ENCODE measurements around the gene RANBP3.

Gene RANBP3

DNA sequence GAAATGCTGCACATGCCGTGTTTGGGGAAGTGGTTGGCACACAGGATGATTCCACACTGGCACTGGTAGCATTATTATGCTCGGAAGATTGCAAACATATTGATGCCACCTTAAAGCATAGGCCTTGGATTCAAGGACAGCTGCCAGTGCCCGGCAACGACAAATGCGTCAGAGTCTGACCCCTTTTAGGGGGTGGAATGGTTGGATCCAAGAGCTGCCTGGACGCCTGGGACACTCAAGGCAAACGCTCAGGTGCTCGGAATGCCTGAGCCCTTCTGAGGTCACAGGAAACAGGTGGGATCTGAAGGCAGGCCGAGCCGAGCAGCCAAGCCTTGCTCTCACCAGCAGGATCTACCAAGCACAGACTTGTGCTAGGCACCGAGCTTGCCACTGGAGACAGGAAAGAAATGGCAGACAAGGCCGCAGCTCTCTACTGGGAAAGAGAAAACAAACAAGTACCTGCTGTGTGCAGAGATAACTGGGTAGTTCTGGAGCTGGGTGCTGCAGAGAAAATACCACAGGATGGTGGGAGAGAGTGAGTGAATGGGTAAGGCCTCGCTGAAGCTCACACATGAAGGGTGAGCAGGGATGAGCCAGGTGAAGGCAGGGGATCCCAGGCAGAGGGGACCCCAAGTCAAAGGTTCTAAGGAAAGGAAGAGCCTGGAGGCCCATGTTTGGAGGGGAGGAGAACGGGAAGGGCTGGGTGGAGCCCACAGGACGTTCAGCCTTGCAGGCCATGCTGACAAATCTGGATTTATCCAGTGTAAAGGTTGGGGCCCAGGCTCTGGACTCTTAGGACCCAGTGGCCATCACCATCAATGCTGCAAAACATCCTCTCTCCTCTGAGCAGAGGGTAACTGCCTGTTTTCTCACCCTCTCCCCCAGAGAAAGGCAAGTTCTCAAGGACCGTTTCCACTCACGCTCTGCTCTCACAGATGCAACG, 9.2 kb downstream of the RANBP3 start (continued):
- no peak for TF ChIP-seq EGR2 (tag by site-specific recombination; IDR thresholded peaks at IDR 0.05; ENCODE audit: low read depth)
- no peak for TF ChIP-seq ZNF548 (tag by site-specific recombination; IDR thresholded peaks at IDR 0.05)
- TF ChIP-seq, protein P1, sequence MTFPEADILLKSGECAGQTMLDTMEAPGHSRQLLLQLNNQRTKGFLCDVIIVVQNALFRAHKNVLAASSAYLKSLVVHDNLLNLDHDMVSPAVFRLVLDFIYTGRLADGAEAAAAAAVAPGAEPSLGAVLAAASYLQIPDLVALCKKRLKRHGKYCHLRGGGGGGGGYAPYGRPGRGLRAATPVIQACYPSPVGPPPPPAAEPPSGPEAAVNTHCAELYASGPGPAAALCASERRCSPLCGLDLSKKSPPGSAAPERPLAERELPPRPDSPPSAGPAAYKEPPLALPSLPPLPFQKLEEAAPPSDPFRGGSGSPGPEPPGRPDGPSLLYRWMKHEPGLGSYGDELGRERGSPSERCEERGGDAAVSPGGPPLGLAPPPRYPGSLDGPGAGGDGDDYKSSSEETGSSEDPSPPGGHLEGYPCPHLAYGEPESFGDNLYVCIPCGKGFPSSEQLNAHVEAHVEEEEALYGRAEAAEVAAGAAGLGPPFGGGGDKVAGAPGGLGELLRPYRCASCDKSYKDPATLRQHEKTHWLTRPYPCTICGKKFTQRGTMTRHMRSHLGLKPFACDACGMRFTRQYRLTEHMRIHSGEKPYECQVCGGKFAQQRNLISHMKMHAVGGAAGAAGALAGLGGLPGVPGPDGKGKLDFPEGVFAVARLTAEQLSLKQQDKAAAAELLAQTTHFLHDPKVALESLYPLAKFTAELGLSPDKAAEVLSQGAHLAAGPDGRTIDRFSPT (tag by site-specific recombination; IDR thresholded peaks at IDR 0.05): no peak
- TF ChIP-seq, protein P2, sequence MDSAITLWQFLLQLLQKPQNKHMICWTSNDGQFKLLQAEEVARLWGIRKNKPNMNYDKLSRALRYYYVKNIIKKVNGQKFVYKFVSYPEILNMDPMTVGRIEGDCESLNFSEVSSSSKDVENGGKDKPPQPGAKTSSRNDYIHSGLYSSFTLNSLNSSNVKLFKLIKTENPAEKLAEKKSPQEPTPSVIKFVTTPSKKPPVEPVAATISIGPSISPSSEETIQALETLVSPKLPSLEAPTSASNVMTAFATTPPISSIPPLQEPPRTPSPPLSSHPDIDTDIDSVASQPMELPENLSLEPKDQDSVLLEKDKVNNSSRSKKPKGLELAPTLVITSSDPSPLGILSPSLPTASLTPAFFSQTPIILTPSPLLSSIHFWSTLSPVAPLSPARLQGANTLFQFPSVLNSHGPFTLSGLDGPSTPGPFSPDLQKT (IDR thresholded peaks at IDR 0.05; ENCODE audit: borderline replicate concordance, low read depth, low read length): no peak
- TF ChIP-seq OSR2 (tag by site-specific recombination; IDR thresholded peaks at IDR 0.05): no peak
- no peak for TF ChIP-seq MZF1 (tag by site-specific recombination; IDR thresholded peaks at IDR 0.05; ENCODE audit: borderline replicate concordance)
- TF ChIP-seq ZNF776 (tag by site-specific recombination; IDR thresholded peaks at IDR 0.05; ENCODE audit: borderline replicate concordance): no peak
- TF ChIP-seq GLIS2 (tag by site-specific recombination; IDR thresholded peaks at IDR 0.05): no peak

DNA sequence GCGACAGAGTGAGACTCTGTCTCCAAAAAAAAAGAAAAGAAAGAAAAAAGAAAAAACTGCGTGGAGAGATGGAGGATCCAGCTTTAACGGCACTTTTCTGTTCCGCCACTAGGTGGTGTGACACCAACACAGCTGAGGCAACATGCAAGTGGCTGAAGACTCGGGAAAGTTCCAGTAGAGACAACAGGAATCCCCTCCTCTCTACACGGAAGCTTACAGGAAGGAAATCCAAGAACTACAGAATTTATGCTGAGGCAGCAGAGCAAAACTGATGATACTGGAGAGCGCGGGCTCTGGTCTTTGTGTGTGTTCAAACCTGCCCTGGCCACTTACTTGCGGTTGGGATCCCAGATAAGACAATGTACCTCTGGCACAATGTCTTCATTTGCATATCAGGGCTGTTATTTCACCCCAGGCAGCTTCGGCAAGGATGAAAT, 9.9 kb downstream of the RANBP3 start:
- H3K27ac ChIP-seq (ENCODE audit: extremely low read depth, low read depth, low read length): peak overlapping the region; percentile 52
- no peak overlapping the region for H3K4me3 ChIP-seq (ENCODE audit: low read depth, low read length)
- H3K4me1 ChIP-seq (ENCODE audit: control insufficient read depth, insufficient read depth, low read length): peaks cover 9% of the 10 kb centered on the region
- H3K9me3 ChIP-seq (ENCODE audit: control insufficient read depth, insufficient read depth, low read depth, low read length): no peaks in the 10 kb centered on the region
- peaks cover 0 to 41% of the 10 kb centered on the region in 2 experiments; a peak in 1 of 3 replicates for H3K36me3 ChIP-seq (ENCODE audit: control insufficient read depth in 2 of 2, insufficient read depth in 1 of 2, low read length in 2 of 2)
- POLR2A ChIA-PET: interaction anchor here (0.6 to 2.2 kb wide), 6 partner anchors 10 to 1919 kb away, joined by 3 to 13 read pairs (median 4); partner anchors contain the start of gene RANBP3
- CTCF ChIA-PET: interaction anchor here (0.6 to 7.1 kb wide), 28 partner anchors 8 to 1343 kb away, joined by 3 to 63 read pairs (median 4); partner anchors contain the start of genes NRTN and RANBP3
- TF ChIP-seq MYNN (tag by site-specific recombination; IDR thresholded peaks at IDR 0.05; ENCODE audit: borderline replicate concordance): no peak
- TF ChIP-seq, protein P3, sequence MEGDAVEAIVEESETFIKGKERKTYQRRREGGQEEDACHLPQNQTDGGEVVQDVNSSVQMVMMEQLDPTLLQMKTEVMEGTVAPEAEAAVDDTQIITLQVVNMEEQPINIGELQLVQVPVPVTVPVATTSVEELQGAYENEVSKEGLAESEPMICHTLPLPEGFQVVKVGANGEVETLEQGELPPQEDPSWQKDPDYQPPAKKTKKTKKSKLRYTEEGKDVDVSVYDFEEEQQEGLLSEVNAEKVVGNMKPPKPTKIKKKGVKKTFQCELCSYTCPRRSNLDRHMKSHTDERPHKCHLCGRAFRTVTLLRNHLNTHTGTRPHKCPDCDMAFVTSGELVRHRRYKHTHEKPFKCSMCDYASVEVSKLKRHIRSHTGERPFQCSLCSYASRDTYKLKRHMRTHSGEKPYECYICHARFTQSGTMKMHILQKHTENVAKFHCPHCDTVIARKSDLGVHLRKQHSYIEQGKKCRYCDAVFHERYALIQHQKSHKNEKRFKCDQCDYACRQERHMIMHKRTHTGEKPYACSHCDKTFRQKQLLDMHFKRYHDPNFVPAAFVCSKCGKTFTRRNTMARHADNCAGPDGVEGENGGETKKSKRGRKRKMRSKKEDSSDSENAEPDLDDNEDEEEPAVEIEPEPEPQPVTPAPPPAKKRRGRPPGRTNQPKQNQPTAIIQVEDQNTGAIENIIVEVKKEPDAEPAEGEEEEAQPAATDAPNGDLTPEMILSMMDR (tag by site-specific recombination; IDR thresholded peaks at IDR 0.05): peak; percentile 74; the same call in 1 of the 2 replicates
- TF ChIP-seq, protein P4, sequence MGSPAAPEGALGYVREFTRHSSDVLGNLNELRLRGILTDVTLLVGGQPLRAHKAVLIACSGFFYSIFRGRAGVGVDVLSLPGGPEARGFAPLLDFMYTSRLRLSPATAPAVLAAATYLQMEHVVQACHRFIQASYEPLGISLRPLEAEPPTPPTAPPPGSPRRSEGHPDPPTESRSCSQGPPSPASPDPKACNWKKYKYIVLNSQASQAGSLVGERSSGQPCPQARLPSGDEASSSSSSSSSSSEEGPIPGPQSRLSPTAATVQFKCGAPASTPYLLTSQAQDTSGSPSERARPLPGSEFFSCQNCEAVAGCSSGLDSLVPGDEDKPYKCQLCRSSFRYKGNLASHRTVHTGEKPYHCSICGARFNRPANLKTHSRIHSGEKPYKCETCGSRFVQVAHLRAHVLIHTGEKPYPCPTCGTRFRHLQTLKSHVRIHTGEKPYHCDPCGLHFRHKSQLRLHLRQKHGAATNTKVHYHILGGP (tag by site-specific recombination; IDR thresholded peaks at IDR 0.05): peak; percentile 52; the same call in 1 of the 2 replicates
- peak; percentile 87 for TF ChIP-seq IKZF3 (tag by site-specific recombination; IDR thresholded peaks at IDR 0.05)
- TF ChIP-seq, protein P5, sequence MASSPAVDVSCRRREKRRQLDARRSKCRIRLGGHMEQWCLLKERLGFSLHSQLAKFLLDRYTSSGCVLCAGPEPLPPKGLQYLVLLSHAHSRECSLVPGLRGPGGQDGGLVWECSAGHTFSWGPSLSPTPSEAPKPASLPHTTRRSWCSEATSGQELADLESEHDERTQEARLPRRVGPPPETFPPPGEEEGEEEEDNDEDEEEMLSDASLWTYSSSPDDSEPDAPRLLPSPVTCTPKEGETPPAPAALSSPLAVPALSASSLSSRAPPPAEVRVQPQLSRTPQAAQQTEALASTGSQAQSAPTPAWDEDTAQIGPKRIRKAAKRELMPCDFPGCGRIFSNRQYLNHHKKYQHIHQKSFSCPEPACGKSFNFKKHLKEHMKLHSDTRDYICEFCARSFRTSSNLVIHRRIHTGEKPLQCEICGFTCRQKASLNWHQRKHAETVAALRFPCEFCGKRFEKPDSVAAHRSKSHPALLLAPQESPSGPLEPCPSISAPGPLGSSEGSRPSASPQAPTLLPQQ (tag by site-specific recombination; IDR thresholded peaks at IDR 0.05): peak; percentile 36; the same call in 1 of the 2 replicates
- TF ChIP-seq ZNF530 (tag by site-specific recombination; IDR thresholded peaks at IDR 0.05; ENCODE audit: low read depth): no peak
- no peak for TF ChIP-seq KLF7 (tag by site-specific recombination; IDR thresholded peaks at IDR 0.05; ENCODE audit: borderline replicate concordance)
- 0 out of 2 replicates have a peak, but pooled peaks have one; percentile 26 for TF ChIP-seq ZEB2 (tag by site-specific recombination; IDR thresholded peaks at IDR 0.05)
- peak; percentile 57 for TF ChIP-seq ZXDB (tag by site-specific recombination; IDR thresholded peaks at IDR 0.05)
- TF ChIP-seq OSR2 (tag by site-specific recombination; IDR thresholded peaks at IDR 0.05): peak; percentile 83
- TF ChIP-seq ZNF394 (tag by site-specific recombination; IDR thresholded peaks at IDR 0.05; ENCODE audit: borderline replicate concordance): peak; percentile 39; the same call in 1 of the 2 replicates
- peak; percentile 47; the same call in 1 of the 2 replicates for TF ChIP-seq ZNF629 (tag by site-specific recombination; IDR thresholded peaks at IDR 0.05)
- TF ChIP-seq, protein P6, sequence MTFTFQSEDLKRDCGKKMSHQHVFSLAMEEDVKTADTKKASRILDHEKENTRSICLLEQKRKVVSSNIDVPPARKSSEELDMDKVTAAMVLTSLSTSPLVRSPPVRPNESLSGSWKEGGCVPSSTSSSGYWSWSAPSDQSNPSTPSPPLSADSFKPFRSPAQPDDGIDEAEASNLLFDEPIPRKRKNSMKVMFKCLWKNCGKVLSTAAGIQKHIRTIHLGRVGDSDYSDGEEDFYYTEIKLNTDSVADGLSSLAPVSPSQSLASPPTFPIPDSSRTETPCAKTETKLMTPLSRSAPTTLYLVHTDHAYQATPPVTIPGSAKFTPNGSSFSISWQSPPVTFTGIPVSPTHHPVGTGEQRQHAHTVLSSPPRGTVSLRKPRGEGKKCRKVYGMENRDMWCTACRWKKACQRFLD (tag by site-specific recombination; IDR thresholded peaks at IDR 0.05): no peak
- no peak for TF ChIP-seq SP2 (tag by site-specific recombination; IDR thresholded peaks at IDR 0.05)
- TF ChIP-seq, protein P7, sequence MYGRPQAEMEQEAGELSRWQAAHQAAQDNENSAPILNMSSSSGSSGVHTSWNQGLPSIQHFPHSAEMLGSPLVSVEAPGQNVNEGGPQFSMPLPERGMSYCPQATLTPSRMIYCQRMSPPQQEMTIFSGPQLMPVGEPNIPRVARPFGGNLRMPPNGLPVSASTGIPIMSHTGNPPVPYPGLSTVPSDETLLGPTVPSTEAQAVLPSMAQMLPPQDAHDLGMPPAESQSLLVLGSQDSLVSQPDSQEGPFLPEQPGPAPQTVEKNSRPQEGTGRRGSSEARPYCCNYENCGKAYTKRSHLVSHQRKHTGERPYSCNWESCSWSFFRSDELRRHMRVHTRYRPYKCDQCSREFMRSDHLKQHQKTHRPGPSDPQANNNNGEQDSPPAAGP (tag by site-specific recombination; IDR thresholded peaks at IDR 0.05): no peak
- no peak for TF ChIP-seq SP3 (tag by site-specific recombination; IDR thresholded peaks at IDR 0.05)
- TF ChIP-seq ZBTB7A (tag by site-specific recombination; IDR thresholded peaks at IDR 0.05; ENCODE audit: low read depth): no peak
